Measurements from ENCODE around the gene SOS1. TPM values are rescaled to one million over a fixed set of nuclear protein-coding genes. Genes with fewer than 3 reads are reported as not detected.

Gene SOS1
- total RNA-seq, 1 experiment from 2014 or later: 28.4 TPM

DNA sequence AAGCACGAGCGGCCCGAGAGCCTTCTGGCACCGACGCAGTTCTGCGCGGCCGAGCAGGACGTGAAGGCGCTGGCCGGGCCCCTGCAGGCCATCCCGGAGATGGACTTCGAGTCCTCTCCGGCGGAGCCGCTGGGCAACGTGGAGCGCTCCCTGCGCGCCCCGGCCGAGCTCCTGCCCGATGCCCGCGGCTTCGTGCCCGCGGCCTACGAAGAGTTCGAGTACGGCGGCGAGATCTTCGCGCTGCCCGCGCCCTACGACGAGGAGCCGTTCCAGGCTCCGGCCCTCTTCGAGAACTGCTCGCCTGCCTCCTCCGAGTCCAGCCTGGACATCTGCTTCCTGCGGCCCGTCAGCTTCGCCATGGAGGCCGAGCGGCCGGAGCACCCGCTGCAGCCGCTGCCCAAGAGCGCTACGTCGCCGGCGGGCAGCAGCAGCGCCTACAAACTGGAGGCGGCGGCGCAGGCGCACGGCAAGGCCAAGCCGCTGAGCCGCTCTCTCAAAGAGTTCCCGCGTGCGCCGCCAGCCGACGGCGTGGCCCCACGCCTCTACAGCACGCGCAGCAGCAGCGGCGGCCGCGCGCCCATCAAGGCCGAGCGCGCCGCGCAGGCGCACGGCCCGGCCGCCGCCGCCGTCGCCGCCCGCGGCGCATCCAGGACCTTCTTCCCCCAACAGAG is 160.8 kb downstream of the SOS1 start (continued):
- TF ChIP-seq, protein P1, sequence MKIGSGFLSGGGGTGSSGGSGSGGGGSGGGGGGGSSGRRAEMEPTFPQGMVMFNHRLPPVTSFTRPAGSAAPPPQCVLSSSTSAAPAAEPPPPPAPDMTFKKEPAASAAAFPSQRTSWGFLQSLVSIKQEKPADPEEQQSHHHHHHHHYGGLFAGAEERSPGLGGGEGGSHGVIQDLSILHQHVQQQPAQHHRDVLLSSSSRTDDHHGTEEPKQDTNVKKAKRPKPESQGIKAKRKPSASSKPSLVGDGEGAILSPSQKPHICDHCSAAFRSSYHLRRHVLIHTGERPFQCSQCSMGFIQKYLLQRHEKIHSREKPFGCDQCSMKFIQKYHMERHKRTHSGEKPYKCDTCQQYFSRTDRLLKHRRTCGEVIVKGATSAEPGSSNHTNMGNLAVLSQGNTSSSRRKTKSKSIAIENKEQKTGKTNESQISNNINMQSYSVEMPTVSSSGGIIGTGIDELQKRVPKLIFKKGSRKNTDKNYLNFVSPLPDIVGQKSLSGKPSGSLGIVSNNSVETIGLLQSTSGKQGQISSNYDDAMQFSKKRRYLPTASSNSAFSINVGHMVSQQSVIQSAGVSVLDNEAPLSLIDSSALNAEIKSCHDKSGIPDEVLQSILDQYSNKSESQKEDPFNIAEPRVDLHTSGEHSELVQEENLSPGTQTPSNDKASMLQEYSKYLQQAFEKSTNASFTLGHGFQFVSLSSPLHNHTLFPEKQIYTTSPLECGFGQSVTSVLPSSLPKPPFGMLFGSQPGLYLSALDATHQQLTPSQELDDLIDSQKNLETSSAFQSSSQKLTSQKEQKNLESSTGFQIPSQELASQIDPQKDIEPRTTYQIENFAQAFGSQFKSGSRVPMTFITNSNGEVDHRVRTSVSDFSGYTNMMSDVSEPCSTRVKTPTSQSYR (CRISPR knock-in tag; IDR thresholded peaks at IDR 0.05): peak; percentile 92
- TF ChIP-seq, protein P2, sequence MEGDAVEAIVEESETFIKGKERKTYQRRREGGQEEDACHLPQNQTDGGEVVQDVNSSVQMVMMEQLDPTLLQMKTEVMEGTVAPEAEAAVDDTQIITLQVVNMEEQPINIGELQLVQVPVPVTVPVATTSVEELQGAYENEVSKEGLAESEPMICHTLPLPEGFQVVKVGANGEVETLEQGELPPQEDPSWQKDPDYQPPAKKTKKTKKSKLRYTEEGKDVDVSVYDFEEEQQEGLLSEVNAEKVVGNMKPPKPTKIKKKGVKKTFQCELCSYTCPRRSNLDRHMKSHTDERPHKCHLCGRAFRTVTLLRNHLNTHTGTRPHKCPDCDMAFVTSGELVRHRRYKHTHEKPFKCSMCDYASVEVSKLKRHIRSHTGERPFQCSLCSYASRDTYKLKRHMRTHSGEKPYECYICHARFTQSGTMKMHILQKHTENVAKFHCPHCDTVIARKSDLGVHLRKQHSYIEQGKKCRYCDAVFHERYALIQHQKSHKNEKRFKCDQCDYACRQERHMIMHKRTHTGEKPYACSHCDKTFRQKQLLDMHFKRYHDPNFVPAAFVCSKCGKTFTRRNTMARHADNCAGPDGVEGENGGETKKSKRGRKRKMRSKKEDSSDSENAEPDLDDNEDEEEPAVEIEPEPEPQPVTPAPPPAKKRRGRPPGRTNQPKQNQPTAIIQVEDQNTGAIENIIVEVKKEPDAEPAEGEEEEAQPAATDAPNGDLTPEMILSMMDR (IDR thresholded peaks at IDR 0.05): no peak
- TF ChIP-seq FOXK1 (CRISPR knock-in tag; IDR thresholded peaks at IDR 0.05): peak; percentile 97
- TF ChIP-seq TP53 (CRISPR knock-in tag; IDR thresholded peaks at IDR 0.05): peak; percentile 99
- TF ChIP-seq RELA (CRISPR knock-in tag; IDR thresholded peaks at IDR 0.05; ENCODE audit: borderline replicate concordance): peak; percentile 97
- TF ChIP-seq CBFB (CRISPR knock-in tag; IDR thresholded peaks at IDR 0.05; ENCODE audit: low read depth): peak; percentile 97
- TF ChIP-seq MYBL2 (CRISPR knock-in tag; IDR thresholded peaks at IDR 0.05): peak; percentile 97
- peak; percentile 21; the same call in 1 of the 2 replicates for TF ChIP-seq ZNF121 (CRISPR knock-in tag; IDR thresholded peaks at IDR 0.05)
- TF ChIP-seq, protein P3, sequence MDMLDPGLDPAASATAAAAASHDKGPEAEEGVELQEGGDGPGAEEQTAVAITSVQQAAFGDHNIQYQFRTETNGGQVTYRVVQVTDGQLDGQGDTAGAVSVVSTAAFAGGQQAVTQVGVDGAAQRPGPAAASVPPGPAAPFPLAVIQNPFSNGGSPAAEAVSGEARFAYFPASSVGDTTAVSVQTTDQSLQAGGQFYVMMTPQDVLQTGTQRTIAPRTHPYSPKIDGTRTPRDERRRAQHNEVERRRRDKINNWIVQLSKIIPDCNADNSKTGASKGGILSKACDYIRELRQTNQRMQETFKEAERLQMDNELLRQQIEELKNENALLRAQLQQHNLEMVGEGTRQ (CRISPR knock-in tag; IDR thresholded peaks at IDR 0.05): no peak
- TF ChIP-seq, protein P4, sequence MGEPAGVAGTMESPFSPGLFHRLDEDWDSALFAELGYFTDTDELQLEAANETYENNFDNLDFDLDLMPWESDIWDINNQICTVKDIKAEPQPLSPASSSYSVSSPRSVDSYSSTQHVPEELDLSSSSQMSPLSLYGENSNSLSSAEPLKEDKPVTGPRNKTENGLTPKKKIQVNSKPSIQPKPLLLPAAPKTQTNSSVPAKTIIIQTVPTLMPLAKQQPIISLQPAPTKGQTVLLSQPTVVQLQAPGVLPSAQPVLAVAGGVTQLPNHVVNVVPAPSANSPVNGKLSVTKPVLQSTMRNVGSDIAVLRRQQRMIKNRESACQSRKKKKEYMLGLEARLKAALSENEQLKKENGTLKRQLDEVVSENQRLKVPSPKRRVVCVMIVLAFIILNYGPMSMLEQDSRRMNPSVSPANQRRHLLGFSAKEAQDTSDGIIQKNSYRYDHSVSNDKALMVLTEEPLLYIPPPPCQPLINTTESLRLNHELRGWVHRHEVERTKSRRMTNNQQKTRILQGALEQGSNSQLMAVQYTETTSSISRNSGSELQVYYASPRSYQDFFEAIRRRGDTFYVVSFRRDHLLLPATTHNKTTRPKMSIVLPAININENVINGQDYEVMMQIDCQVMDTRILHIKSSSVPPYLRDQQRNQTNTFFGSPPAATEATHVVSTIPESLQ (CRISPR knock-in tag; IDR thresholded peaks at IDR 0.05): peak; percentile 93
- TF ChIP-seq TCF7 (CRISPR knock-in tag; IDR thresholded peaks at IDR 0.05; ENCODE audit: low read depth): peak; percentile 91; the same call in 1 of the 2 replicates
- TF ChIP-seq, protein P5, sequence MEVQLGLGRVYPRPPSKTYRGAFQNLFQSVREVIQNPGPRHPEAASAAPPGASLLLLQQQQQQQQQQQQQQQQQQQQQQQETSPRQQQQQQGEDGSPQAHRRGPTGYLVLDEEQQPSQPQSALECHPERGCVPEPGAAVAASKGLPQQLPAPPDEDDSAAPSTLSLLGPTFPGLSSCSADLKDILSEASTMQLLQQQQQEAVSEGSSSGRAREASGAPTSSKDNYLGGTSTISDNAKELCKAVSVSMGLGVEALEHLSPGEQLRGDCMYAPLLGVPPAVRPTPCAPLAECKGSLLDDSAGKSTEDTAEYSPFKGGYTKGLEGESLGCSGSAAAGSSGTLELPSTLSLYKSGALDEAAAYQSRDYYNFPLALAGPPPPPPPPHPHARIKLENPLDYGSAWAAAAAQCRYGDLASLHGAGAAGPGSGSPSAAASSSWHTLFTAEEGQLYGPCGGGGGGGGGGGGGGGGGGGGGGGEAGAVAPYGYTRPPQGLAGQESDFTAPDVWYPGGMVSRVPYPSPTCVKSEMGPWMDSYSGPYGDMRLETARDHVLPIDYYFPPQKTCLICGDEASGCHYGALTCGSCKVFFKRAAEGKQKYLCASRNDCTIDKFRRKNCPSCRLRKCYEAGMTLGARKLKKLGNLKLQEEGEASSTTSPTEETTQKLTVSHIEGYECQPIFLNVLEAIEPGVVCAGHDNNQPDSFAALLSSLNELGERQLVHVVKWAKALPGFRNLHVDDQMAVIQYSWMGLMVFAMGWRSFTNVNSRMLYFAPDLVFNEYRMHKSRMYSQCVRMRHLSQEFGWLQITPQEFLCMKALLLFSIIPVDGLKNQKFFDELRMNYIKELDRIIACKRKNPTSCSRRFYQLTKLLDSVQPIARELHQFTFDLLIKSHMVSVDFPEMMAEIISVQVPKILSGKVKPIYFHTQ (CRISPR knock-in tag; IDR thresholded peaks at IDR 0.05): no peak
- TF ChIP-seq, protein P6, sequence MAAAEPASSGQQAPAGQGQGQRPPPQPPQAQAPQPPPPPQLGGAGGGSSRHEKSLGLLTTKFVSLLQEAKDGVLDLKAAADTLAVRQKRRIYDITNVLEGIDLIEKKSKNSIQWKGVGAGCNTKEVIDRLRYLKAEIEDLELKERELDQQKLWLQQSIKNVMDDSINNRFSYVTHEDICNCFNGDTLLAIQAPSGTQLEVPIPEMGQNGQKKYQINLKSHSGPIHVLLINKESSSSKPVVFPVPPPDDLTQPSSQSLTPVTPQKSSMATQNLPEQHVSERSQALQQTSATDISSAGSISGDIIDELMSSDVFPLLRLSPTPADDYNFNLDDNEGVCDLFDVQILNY (CRISPR knock-in tag; IDR thresholded peaks at IDR 0.05): peak; percentile 93
- no peak for TF ChIP-seq FOXJ3 (CRISPR knock-in tag; IDR thresholded peaks at IDR 0.05; ENCODE audit: borderline replicate concordance)
- peak; percentile 85; the same call in 1 of the 2 replicates for TF ChIP-seq SMAD4 (CRISPR knock-in tag; IDR thresholded peaks at IDR 0.05)
- TF ChIP-seq, protein P7, sequence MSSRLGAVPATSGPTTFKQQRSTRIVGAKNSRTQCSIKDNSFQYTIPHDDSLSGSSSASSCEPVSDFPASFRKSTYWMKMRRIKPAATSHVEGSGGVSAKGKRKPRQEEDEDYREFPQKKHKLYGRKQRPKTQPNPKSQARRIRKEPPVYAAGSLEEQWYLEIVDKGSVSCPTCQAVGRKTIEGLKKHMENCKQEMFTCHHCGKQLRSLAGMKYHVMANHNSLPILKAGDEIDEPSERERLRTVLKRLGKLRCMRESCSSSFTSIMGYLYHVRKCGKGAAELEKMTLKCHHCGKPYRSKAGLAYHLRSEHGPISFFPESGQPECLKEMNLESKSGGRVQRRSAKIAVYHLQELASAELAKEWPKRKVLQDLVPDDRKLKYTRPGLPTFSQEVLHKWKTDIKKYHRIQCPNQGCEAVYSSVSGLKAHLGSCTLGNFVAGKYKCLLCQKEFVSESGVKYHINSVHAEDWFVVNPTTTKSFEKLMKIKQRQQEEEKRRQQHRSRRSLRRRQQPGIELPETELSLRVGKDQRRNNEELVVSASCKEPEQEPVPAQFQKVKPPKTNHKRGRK (CRISPR knock-in tag; IDR thresholded peaks at IDR 0.05; ENCODE audit: borderline replicate concordance): 0 out of 2 replicates have a peak, but pooled peaks have one; percentile 50
- TF ChIP-seq SMAD3 (CRISPR knock-in tag; IDR thresholded peaks at IDR 0.05; ENCODE audit: borderline replicate concordance): peak; percentile 96
- TF ChIP-seq, protein P8, sequence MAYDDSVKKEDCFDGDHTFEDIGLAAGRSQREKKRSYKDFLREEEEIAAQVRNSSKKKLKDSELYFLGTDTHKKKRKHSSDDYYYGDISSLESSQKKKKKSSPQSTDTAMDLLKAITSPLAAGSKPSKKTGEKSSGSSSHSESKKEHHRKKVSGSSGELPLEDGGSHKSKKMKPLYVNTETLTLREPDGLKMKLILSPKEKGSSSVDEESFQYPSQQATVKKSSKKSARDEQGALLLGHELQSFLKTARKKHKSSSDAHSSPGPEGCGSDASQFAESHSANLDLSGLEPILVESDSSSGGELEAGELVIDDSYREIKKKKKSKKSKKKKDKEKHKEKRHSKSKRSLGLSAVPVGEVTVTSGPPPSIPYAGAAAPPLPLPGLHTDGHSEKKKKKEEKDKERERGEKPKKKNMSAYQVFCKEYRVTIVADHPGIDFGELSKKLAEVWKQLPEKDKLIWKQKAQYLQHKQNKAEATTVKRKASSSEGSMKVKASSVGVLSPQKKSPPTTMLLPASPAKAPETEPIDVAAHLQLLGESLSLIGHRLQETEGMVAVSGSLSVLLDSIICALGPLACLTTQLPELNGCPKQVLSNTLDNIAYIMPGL (CRISPR knock-in tag; IDR thresholded peaks at IDR 0.05): peak; percentile 44; the same call in 1 of the 2 replicates
- TF ChIP-seq, protein P9, sequence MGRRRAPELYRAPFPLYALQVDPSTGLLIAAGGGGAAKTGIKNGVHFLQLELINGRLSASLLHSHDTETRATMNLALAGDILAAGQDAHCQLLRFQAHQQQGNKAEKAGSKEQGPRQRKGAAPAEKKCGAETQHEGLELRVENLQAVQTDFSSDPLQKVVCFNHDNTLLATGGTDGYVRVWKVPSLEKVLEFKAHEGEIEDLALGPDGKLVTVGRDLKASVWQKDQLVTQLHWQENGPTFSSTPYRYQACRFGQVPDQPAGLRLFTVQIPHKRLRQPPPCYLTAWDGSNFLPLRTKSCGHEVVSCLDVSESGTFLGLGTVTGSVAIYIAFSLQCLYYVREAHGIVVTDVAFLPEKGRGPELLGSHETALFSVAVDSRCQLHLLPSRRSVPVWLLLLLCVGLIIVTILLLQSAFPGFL (CRISPR knock-in tag; IDR thresholded peaks at IDR 0.05; ENCODE audit: borderline replicate concordance): 0 out of 2 replicates have a peak, but pooled peaks have one; percentile 64
- no peak for TF ChIP-seq SOX15 (CRISPR knock-in tag; IDR thresholded peaks at IDR 0.05)
- TF ChIP-seq, protein P10, sequence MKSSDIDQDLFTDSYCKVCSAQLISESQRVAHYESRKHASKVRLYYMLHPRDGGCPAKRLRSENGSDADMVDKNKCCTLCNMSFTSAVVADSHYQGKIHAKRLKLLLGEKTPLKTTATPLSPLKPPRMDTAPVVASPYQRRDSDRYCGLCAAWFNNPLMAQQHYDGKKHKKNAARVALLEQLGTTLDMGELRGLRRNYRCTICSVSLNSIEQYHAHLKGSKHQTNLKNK (CRISPR knock-in tag; IDR thresholded peaks at IDR 0.05): no peak

All from WTC11 (cell line).